Epithelial cell of prostate (primary cell): ENCODE data around the gene PSMD7.

ENCODE experiments used
- DNase-seq: peaks from one replicate; pipeline ENCODE4 v3.0.0-alpha.2; 2011; ENCODE audit warnings: low read depth, low spot score
- H3K27ac ChIP-seq: fragments of 450-650 bp; 2 replicates; pipeline ENCODE4 v1.5.1; 2017; ENCODE audit warnings: mild to moderate bottlenecking

PSMD7 gene

DNA sequence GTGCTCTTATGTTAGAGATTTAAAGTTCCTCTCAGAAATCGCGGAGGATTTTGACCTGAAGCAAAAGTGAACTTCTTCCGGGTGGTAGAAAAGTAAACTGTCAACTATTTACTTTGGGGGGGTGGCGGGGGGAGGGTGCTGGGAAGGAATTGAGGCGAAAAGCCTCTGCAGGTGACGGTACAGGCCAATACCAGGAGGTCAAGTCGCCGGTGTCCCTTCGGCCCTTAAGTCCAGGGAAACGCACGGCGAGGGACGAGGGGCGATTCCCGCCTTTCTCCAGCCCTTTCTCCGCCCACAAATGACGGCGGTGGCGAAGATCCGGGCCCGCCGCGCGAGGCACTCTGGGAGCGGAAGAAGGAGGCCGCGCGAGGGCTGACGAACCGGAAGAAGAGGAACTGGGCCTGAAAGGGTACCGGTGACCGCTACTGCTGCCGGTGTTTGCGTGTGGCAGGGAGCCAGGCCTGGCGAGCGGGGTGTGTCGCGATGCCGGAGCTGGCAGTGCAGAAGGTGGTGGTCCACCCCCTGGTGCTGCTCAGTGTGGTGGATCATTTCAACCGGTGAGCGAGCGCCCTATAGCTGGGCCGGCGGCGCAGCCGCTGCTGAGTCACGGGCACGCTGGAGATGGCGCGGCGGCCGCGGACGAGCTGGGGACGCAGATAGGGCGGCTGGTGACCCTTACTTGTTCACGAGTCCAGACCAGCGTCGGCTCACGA, at the start of gene PSMD7:
PSMD7 (plus strand) TSS at position 383 of the 713 bp plus-strand sequence; CDS start at position 484, 101 bp downstream.
- H3K27ac ChIP-seq, result peak within 1 kb of the TSS; percentile 84
- DNase-seq, result peak; percentile 29

- H3K27ac ChIP-seq, result no peak overlapping the region
- no peak for DNase-seq
These were observed 47.4 kb upstream of the PSMD7 start for GRCh38 chr16:74249254-74249653.

DNA sequence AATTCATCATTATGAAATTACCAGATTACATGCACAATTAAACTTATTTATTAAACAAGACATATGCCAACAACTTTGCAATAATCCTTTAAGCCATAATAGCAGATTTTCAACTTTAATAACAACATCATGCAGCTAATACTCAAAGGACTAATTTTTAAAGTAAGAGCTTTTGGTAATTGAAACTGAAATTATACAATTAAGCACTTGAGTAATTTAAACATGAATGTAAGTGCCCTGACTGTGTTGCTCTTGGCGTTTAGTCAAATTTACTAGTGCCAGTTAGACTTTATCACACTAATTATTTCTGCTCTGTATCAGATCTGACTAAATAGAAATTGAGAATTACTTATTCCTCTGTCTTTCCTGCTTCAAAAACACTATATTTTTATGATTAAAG, 46.8 kb upstream of the PSMD7 start:
- H3K27ac ChIP-seq, result no peak overlapping the region
- DNase-seq, result no peak

DNA sequence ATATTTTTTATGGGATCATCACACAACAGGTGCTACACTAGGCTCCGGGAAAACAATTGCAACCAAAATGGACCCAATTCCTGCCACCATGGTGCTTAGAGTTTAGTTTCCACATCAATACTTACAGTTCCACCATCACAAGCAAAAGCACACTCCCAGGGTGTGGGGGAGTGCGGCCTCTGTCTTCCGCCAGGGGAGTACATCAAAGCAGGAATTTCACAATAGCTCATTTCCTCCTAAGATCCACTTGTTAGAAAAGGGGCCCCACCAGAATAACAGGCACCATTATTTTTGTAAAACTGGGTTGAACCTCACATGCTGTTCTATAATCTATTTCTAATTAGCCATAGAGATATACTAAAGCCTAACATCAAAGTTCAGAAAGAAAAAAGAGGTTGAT, 44.3 kb upstream of the PSMD7 start:
- no peak overlapping the region for H3K27ac ChIP-seq
- no peak for DNase-seq

GRCh38 chr16:74253161-74253938, 43.3 kb upstream of the PSMD7 start:
- no peak overlapping the region for H3K27ac ChIP-seq
- DNase-seq, result no peak

GRCh38 chr16:74257061-74257460, 39.6 kb upstream of the PSMD7 start:
- H3K27ac ChIP-seq, result no peak overlapping the region
- no peak for DNase-seq

DNA sequence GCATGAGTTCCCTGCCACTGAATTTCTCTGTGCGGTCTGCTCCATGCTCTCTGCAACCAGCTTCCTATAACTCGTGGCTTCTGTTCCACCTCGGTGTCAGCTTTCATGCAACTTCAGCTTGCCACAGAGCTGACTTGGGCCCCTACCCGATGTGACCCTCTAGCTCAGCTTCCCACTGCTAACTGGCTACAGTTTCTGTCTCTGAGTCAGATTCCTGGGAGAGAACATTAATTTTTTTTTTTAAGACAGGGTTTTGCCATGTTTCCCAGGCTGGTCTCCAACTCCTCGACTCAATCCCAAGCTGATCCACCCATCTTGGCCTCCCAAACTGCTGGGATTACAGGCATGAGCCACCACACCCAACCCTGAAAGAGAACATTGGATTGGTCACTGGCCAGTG, 35.5 kb upstream of the PSMD7 start:
- no peak for DNase-seq
- no peak overlapping the region for H3K27ac ChIP-seq

DNA sequence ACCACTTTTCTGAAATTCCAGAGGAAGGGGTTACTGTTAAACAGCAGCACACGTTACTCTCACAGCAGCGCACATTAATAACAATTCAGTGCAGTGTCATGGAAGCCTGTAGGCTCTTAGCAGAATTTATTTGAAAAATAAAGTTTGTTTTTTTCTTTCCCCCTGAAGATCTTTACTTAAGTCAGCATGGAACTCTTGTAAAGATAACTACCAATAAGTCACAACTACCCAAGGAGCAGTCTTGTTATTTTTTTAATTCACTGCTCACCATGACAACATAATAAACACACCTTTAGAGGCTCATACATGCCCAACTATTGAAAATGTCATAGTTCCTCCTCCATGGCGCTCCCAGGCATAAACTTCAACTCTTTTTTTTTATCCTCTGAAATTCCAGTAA, 31.8 kb upstream of the PSMD7 start:
- H3K27ac ChIP-seq, result no peak overlapping the region
- no peak for DNase-seq

GRCh38 chr16:74268372-74268782, 28.2 kb upstream of the PSMD7 start:
- no peak for DNase-seq
- H3K27ac ChIP-seq, result no peak overlapping the region

- no peak overlapping the region for H3K27ac ChIP-seq
- DNase-seq, result no peak
These were observed 24.7 kb upstream of the PSMD7 start for GRCh38 chr16:74271872-74272271.

- no peak for DNase-seq
- no peak overlapping the region for H3K27ac ChIP-seq
These were observed 21.5 kb upstream of the PSMD7 start for GRCh38 chr16:74275031-74275636.

- no peak for DNase-seq
- H3K27ac ChIP-seq, result no peak overlapping the region
These were observed 20.9 kb upstream of the PSMD7 start for GRCh38 chr16:74275711-74276110.

GRCh38 chr16:74277974-74278373, 18.6 kb upstream of the PSMD7 start:
- H3K27ac ChIP-seq, result no peak overlapping the region
- DNase-seq, result no peak

DNA sequence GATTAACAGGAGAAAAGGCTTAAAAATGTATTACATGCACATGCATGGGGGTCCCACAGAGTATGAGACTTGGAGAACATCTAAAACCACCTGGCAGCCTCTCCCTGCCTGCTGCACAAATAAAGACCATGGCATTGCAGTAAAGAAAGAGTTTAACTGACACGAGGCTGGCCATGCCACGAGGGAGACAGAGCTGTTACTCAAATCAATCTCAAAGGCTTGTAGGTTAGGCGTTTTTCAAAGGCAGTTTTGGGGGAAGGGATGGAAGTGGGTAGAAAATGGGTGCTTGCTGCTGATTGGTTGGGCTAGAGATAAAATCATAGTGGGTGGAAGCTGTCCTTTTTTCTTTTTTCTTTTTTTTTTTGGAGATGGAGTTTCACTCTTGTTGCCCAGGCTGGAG, 17.3 kb upstream of the PSMD7 start:
- no peak overlapping the region for H3K27ac ChIP-seq
- no peak for DNase-seq

GRCh38 chr16:74279805-74280204, 16.8 kb upstream of the PSMD7 start:
- no peak overlapping the region for H3K27ac ChIP-seq
- no peak for DNase-seq

- DNase-seq, result no peak
- no peak overlapping the region for H3K27ac ChIP-seq
These were observed 16.2 kb upstream of the PSMD7 start for GRCh38 chr16:74280448-74280847.

DNA sequence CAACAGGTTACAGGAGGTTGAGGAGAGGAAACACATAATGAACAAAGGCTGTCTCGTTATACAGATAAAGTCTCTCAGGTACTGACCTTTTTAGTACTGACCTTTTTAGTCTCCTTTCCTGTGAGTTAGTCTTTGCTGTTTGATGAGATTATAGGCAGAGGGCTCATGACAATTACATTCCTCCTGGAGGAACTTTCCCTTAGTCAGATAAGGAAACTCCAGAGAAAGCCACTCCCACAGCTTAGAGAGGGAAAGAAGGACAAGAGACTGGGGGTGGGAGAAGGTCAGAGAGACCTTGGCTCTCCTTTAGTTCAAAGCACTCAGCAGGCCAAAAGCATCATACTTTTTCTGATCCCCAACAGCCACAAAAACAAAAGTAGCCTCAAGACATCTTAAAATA, 15.3 kb upstream of the PSMD7 start:
- no peak overlapping the region for H3K27ac ChIP-seq
- no peak for DNase-seq

- H3K27ac ChIP-seq, result no peak overlapping the region
- DNase-seq, result no peak
These were observed 12.9 kb upstream of the PSMD7 start for GRCh38 chr16:74283716-74284115.

- H3K27ac ChIP-seq, result no peak overlapping the region
- no peak for DNase-seq
These were observed 8.5 kb upstream of the PSMD7 start for GRCh38 chr16:74288065-74288464.

DNA sequence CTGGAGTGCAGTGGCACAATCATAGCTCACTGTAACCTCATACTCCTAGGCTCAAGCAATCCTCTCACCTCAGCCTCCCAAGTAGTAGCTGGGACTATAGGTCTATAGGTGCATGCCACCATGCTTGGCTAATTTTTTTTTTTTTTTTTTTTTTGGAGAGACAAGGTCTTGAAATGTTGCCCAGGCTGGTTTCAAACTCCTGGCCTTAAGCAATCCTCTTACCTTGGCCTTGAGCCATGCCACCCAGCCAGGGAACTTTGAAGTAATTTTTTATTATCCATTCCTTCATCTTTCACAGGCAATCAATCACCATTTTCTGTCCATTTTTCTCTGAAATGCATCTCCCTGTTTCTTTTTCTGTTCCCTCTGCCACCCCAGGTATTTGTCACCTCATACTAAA, 6.3 kb upstream of the PSMD7 start:
- no peak for DNase-seq
- no peak overlapping the region for H3K27ac ChIP-seq

GRCh38 chr16:74291176-74291575, 5.4 kb upstream of the PSMD7 start:
- DNase-seq, result no peak
- peak overlapping the region; percentile 84 for H3K27ac ChIP-seq
